ENCODE data around the gene HSPB7.

The HSPB7 gene

GRCh38 chr1:15973772-15974171 lies 44.1 kb downstream of the HSPB7 start:
- H3K36me3 ChIP-seq (ENCODE audit: low read length), result peaks cover 24% of the 10 kb centered on the region
- H3F3A ChIP-seq (ENCODE audit: insufficient read depth), result peaks cover 6% of the 10 kb centered on the region
- no peak overlapping the region for H2AFZ ChIP-seq (ENCODE audit: low read depth, low read length, severe bottlenecking)
- H4K20me1 ChIP-seq (ENCODE audit: low read depth, low read length), result no peaks in the 10 kb centered on the region
- H3K4me3 ChIP-seq (ENCODE audit: insufficient read depth, low read length, poor library complexity, severe bottlenecking), result no peak overlapping the region
- no peak overlapping the region for H3K27ac ChIP-seq (ENCODE audit: low read depth, low read length)
- H3K9me3 ChIP-seq (ENCODE audit: insufficient read depth, low read length), result no peaks in the 10 kb centered on the region
- H3K9me2 ChIP-seq (replicated peaks; ENCODE audit: insufficient read depth, low read length), result no peaks in the 10 kb centered on the region
- H3K27me3 ChIP-seq (ENCODE audit: low read length), result no peaks in the 10 kb centered on the region
- TF ChIP-seq EZH2phosphoT487 (conservative IDR thresholded peaks at IDR 0.05; ENCODE audit: low read length) (no peak), CTCF (IDR thresholded peaks at IDR 0.05; ENCODE audit: insufficient read depth, low read length, poor library complexity, severe bottlenecking) (no peak)
- no peak overlapping the region for H3K9ac ChIP-seq (ENCODE audit: low read length)
- peak overlapping the region; percentile 89 for H3K4me2 ChIP-seq (ENCODE audit: low read depth, low read length, poor library complexity, severe bottlenecking)
- peaks cover 53% of the 10 kb centered on the region for H3K79me2 ChIP-seq (ENCODE audit: insufficient read depth, low read length)

GRCh38 chr1:15972409-15972808 lies 45.4 kb downstream of the HSPB7 start:
- Histone ChIP-seq H3K27ac (ENCODE audit: low read depth, low read length) (no peak overlapping the region), H3K36me3 (ENCODE audit: low read length) (peaks cover 24% of the 10 kb centered on the region), H3K27me3 (ENCODE audit: low read length) (no peaks in the 10 kb centered on the region), H3K9ac (ENCODE audit: low read length) (no peak overlapping the region), H3F3A (ENCODE audit: insufficient read depth) (peaks cover 6% of the 10 kb centered on the region), H2AFZ (ENCODE audit: low read depth, low read length, severe bottlenecking) (no peak overlapping the region), H3K9me3 (ENCODE audit: insufficient read depth, low read length) (no peaks in the 10 kb centered on the region), H3K9me2 (replicated peaks; ENCODE audit: insufficient read depth, low read length) (no peaks in the 10 kb centered on the region), H4K20me1 (ENCODE audit: low read depth, low read length) (no peaks in the 10 kb centered on the region), H3K4me3 (ENCODE audit: insufficient read depth, low read length, poor library complexity, severe bottlenecking) (no peak overlapping the region), H3K4me2 (ENCODE audit: low read depth, low read length, poor library complexity, severe bottlenecking) (no peak overlapping the region), H3K79me2 (ENCODE audit: insufficient read depth, low read length) (peaks cover 66% of the 10 kb centered on the region)
- TF ChIP-seq EZH2phosphoT487 (conservative IDR thresholded peaks at IDR 0.05; ENCODE audit: low read length) (no peak), CTCF (IDR thresholded peaks at IDR 0.05; ENCODE audit: insufficient read depth, low read length, poor library complexity, severe bottlenecking) (no peak)

GRCh38 chr1:15970911-15971310 lies 46.9 kb downstream of the HSPB7 start:
- no peak overlapping the region for H3K4me2 ChIP-seq (ENCODE audit: low read depth, low read length, poor library complexity, severe bottlenecking)
- H3K9ac ChIP-seq (ENCODE audit: low read length), result no peak overlapping the region
- peaks cover 24% of the 10 kb centered on the region for H3K36me3 ChIP-seq (ENCODE audit: low read length)
- TF ChIP-seq EZH2phosphoT487 (conservative IDR thresholded peaks at IDR 0.05; ENCODE audit: low read length) (no peak), CTCF (IDR thresholded peaks at IDR 0.05; ENCODE audit: insufficient read depth, low read length, poor library complexity, severe bottlenecking) (no peak)
- H2AFZ ChIP-seq (ENCODE audit: low read depth, low read length, severe bottlenecking), result no peak overlapping the region
- no peak overlapping the region for H3K4me3 ChIP-seq (ENCODE audit: insufficient read depth, low read length, poor library complexity, severe bottlenecking)
- H3K9me3 ChIP-seq (ENCODE audit: insufficient read depth, low read length), result no peaks in the 10 kb centered on the region
- H3K27me3 ChIP-seq (ENCODE audit: low read length), result no peaks in the 10 kb centered on the region
- H3K9me2 ChIP-seq (replicated peaks; ENCODE audit: insufficient read depth, low read length), result no peaks in the 10 kb centered on the region
- peaks cover 12% of the 10 kb centered on the region for H3F3A ChIP-seq (ENCODE audit: insufficient read depth)
- peaks cover 80% of the 10 kb centered on the region for H3K79me2 ChIP-seq (ENCODE audit: insufficient read depth, low read length)
- no peak overlapping the region for H3K27ac ChIP-seq (ENCODE audit: low read depth, low read length)
- H4K20me1 ChIP-seq (ENCODE audit: low read depth, low read length), result no peaks in the 10 kb centered on the region
